DOHH2 (cell line): ENCODE measurements around the gene PRKCZ.

Experiments
- H3F3A ChIP-seq: fragments of 200-600 bp; sonication (generic), shearing (Covaris generic); 2 replicates; pipeline ENCODE4 v1.6.0; 2016; ENCODE audit warnings: antibody characterized with exemption, mild to moderate bottlenecking; ENCODE audit not compliant: control insufficient read depth, insufficient read depth
- H3K27ac ChIP-seq: fragments of 200-600 bp; sonication (generic); 2 replicates; pipeline ENCODE4 v1.5.1; 2014; ENCODE audit warnings: low read depth, mild to moderate bottlenecking, low read length, moderate library complexity
- H3K27me3 ChIP-seq: fragments of 200-600 bp; sonication (generic); 2 replicates; pipeline ENCODE4 v1.6.1; 2014; ENCODE audit warnings: mild to moderate bottlenecking, low read length, mixed read lengths; ENCODE audit not compliant: control insufficient read depth
- H3K36me3 ChIP-seq: fragments of 200-600 bp; sonication (generic); 2 replicates; pipeline ENCODE4 v1.6.1; 2014; ENCODE audit warnings: mild to moderate bottlenecking, low read length, moderate library complexity, mixed read lengths; ENCODE audit not compliant: control insufficient read depth
- H3K4me1 ChIP-seq: fragments of 200-600 bp; sonication (generic); 2 replicates; pipeline ENCODE4 v1.6.1; 2014; ENCODE audit warnings: mild to moderate bottlenecking, low read length, mixed read lengths; ENCODE audit not compliant: control insufficient read depth
- H3K4me2 ChIP-seq: fragments of 200-600 bp; sonication (generic); 2 replicates; pipeline ENCODE4 v1.6.0; 2014; ENCODE audit warnings: mild to moderate bottlenecking, low read length, moderate library complexity
- H3K4me3 ChIP-seq: fragments of 200-600 bp; sonication (generic); 2 replicates; pipeline ENCODE4 v1.5.1; 2014; ENCODE audit warnings: mild to moderate bottlenecking, low read length, mixed read lengths
- H3K79me2 ChIP-seq: fragments of 200-600 bp; sonication (generic); 2 replicates; pipeline ENCODE4 v1.6.1; 2014; ENCODE audit warnings: mild to moderate bottlenecking, low read length, mixed read lengths; ENCODE audit not compliant: control insufficient read depth
- H3K9me2 ChIP-seq: fragments of 200-600 bp; sonication (generic); replicated peaks from 2 replicates; pipeline ENCODE4 v1.6.1; 2014; ENCODE audit warnings: mild to moderate bottlenecking, low read length, mixed read lengths; ENCODE audit not compliant: control insufficient read depth
- H3K9me3 ChIP-seq: fragments of 200-600 bp; sonication (generic); 2 replicates; pipeline ENCODE4 v1.6.1; 2014; ENCODE audit warnings: antibody characterized with exemption, low read length, mixed read lengths; ENCODE audit not compliant: control insufficient read depth, insufficient read depth
- H4K20me1 ChIP-seq: fragments of 200-600 bp; sonication (generic); 2 replicates; pipeline ENCODE4 v1.6.0; 2014; ENCODE audit warnings: low read depth, mild to moderate bottlenecking, antibody characterized with exemption, low read length, moderate library complexity; ENCODE audit not compliant: control insufficient read depth, insufficient read depth
- CTCF ChIP-seq: fragments of 200-600 bp; sonication (generic); IDR thresholded peaks from one replicate; pipeline ENCODE4 v1.5.1; 2014; ENCODE audit warnings: antibody characterized with exemption, mild to moderate bottlenecking, low read depth, low read length; ENCODE audit not compliant: poor library complexity, severe bottlenecking
- EZH2phosphoT487 ChIP-seq: fragments of 200-600 bp; sonication (generic); IDR thresholded peaks from 2 replicates; pipeline ENCODE4 v1.6.1; 2017; ENCODE audit warnings: borderline replicate concordance, mild to moderate bottlenecking, antibody characterized with exemption, low read length, moderate library complexity, mixed read lengths

Gene PRKCZ

GRCh38 chr1:2210084-2210653, 160.0 kb downstream of the PRKCZ start:
- Histone ChIP-seq H3K9me2 (no peaks in the 10 kb centered on the region), H3K36me3 (no peaks in the 10 kb centered on the region), H3K27me3 (peaks cover 7% of the 10 kb centered on the region; the same call in 1 of the 2 replicates), H3K79me2 (no peaks in the 10 kb centered on the region), H4K20me1 (no peaks in the 10 kb centered on the region), H3K4me3 (no peak overlapping the region), H3K4me2 (no peak overlapping the region), H3K4me1 (peaks cover 5% of the 10 kb centered on the region), H3K27ac (no peak overlapping the region), H3K9me3 (no peaks in the 10 kb centered on the region), H3F3A (no peaks in the 10 kb centered on the region)
- no peak for TF ChIP-seq EZH2phosphoT487
- no peak for TF ChIP-seq CTCF

GRCh38 chr1:2210786-2211185, 160.6 kb downstream of the PRKCZ start:
- no peaks in the 10 kb centered on the region for H3K36me3 ChIP-seq
- H3K79me2 ChIP-seq, result no peaks in the 10 kb centered on the region
- H3K9me3 ChIP-seq, result no peaks in the 10 kb centered on the region
- H3K4me2 ChIP-seq, result no peak overlapping the region
- no peaks in the 10 kb centered on the region for H4K20me1 ChIP-seq
- H3K27me3 ChIP-seq, result peaks cover 3% of the 10 kb centered on the region; the same call in 1 of the 2 replicates
- H3K27ac ChIP-seq, result no peak overlapping the region
- no peak overlapping the region for H3K4me3 ChIP-seq
- no peaks in the 10 kb centered on the region for H3F3A ChIP-seq
- H3K4me1 ChIP-seq, result no peaks in the 10 kb centered on the region
- H3K9me2 ChIP-seq, result no peaks in the 10 kb centered on the region
- TF ChIP-seq EZH2phosphoT487 (no peak), CTCF (no peak)

GRCh38 chr1:2212274-2212531, 162.0 kb downstream of the PRKCZ start:
- no peaks in the 10 kb centered on the region for H3K27me3 ChIP-seq
- no peaks in the 10 kb centered on the region for H3K9me2 ChIP-seq
- no peaks in the 10 kb centered on the region for H3K36me3 ChIP-seq
- no peaks in the 10 kb centered on the region for H3K4me1 ChIP-seq
- no peak overlapping the region for H3K4me2 ChIP-seq
- no peaks in the 10 kb centered on the region for H3F3A ChIP-seq
- no peaks in the 10 kb centered on the region for H3K79me2 ChIP-seq
- H4K20me1 ChIP-seq, result no peaks in the 10 kb centered on the region
- H3K9me3 ChIP-seq, result no peaks in the 10 kb centered on the region
- H3K4me3 ChIP-seq, result no peak overlapping the region
- TF ChIP-seq EZH2phosphoT487 (no peak), CTCF (no peak)
- H3K27ac ChIP-seq, result no peak overlapping the region
